Fibroblast of villous mesenchyme (primary cell): Measurements from ENCODE around the gene JUND. TPM values are rescaled to one million over a fixed set of nuclear protein-coding genes. Genes with fewer than 3 reads are reported as not detected.
A peak's percentile ranks its signal among the peaks of the same experiment; 100 is the strongest.

Source experiments
- DNase-seq: peaks from one replicate; pipeline ENCODE4 v3.0.0-alpha.2; 2010; ENCODE audit warnings: low read depth
- H3K4me3 ChIP-seq: 2 replicates; pipeline ENCODE4 v1.5.1; 2011; ENCODE audit warnings: low read depth, mild to moderate bottlenecking, low read length
- CTCF ChIP-seq: IDR thresholded peaks from 2 replicates; pipeline ENCODE4 v1.5.1; 2012; ENCODE audit warnings: low read depth, mild to moderate bottlenecking, low read length; ENCODE audit not compliant: insufficient read depth
- total RNA-seq: library from RNA; depleted of rRNA; stranded (reverse); fragments of >200 nt; gene quantifications from 2 replicates; pipeline ENCODE4 v1.2.3, GENCODE V29; 2012

The JUND gene
- total RNA-seq, 1 donor = 111 TPM

- no peak for DNase-seq
- TF ChIP-seq CTCF = no peak
- peak overlapping the region; percentile 69 for H3K4me3 ChIP-seq
These were observed 12.4 kb upstream of the JUND start for GRCh38 chr19:18293642-18294466.

- no peak for TF ChIP-seq CTCF
- peak overlapping the region; percentile 69 for H3K4me3 ChIP-seq
- DNase-seq = peak; percentile 90
These were observed 11.6 kb upstream of the JUND start for GRCh38 chr19:18292810-18293641.

GRCh38 chr19:18292462-18292809 is 11.0 kb upstream of the JUND start:
- peak overlapping the region; percentile 69 for H3K4me3 ChIP-seq
- no peak for DNase-seq
- no peak for TF ChIP-seq CTCF

GRCh38 chr19:18291590-18292461 is 10.4 kb upstream of the JUND start:
- peak; percentile 90 for DNase-seq
- no peak for TF ChIP-seq CTCF
- peak overlapping the region; percentile 69 for H3K4me3 ChIP-seq

GRCh38 chr19:18291019-18291524 is 9.7 kb upstream of the JUND start:
- no peak for TF ChIP-seq CTCF
- H3K4me3 ChIP-seq = peak overlapping the region; percentile 69
- no peak for DNase-seq

- no peak overlapping the region for H3K4me3 ChIP-seq
- DNase-seq = no peak
- no peak for TF ChIP-seq CTCF
These were observed 9.0 kb upstream of the JUND start for GRCh38 chr19:18290302-18291018.
